Measurements from ENCODE around the gene CDK5RAP2. TPM values are rescaled to one million over a fixed set of nuclear protein-coding genes. Genes with fewer than 3 reads are reported as not detected.

Gene CDK5RAP2
- total RNA-seq, 1 experiment from 2014 or later: 56.4 TPM

GRCh38 chr9:120542701-120543490 lies 37.1 kb downstream of the CDK5RAP2 start:
- Histone ChIP-seq H4K91ac (ENCODE audit: insufficient read length, low read depth, low read length) (no peak overlapping the region), H3K4me1 (ENCODE audit: insufficient read depth, low read length) (no peaks in the 10 kb centered on the region), H2BK5ac (ENCODE audit: insufficient read length, low read length) (no peak overlapping the region), H3K79me1 (ENCODE audit: insufficient read depth, low read depth, low read length, poor library complexity, severe bottlenecking) (no peaks in the 10 kb centered on the region), H4K8ac (replicated peaks; ENCODE audit: insufficient read length, low read depth, low read length) (no peak overlapping the region), H3K18ac (ENCODE audit: insufficient read length, low read depth, low read length) (no peak overlapping the region), H3T11ph (ENCODE audit: low read length) (no peak overlapping the region), H3K27ac (ENCODE audit: insufficient read length, low read depth, low read length) (no peak overlapping the region), H2BK120ac (ENCODE audit: low read depth, low read length, poor library complexity, severe bottlenecking) (no peak overlapping the region), H3K4me2 (ENCODE audit: insufficient read depth, insufficient read length, low read length) (no peak overlapping the region), H2AFZ (ENCODE audit: low read length) (no peak overlapping the region), H2BK12ac (ENCODE audit: insufficient read length, low read depth, low read length) (no peak overlapping the region), H3K23ac (ENCODE audit: insufficient read length, low read depth, low read length) (no peak overlapping the region), H4K5ac (ENCODE audit: insufficient read length, low read depth, low read length) (no peak overlapping the region), H3K9ac (ENCODE audit: extremely low read depth, insufficient read length, low read length) (no peak overlapping the region), H2AK5ac (ENCODE audit: insufficient read length, low read length) (no peak overlapping the region), H3K27me3 (ENCODE audit: insufficient read depth, low read length) (no peaks in the 10 kb centered on the region), H3K14ac (ENCODE audit: insufficient read depth, low read length) (no peak overlapping the region), H3K79me2 (ENCODE audit: insufficient read depth, low read length) (no peaks in the 10 kb centered on the region), H4K20me1 (ENCODE audit: control insufficient read depth, insufficient read depth, insufficient read length) (no peaks in the 10 kb centered on the region), H2BK15ac (ENCODE audit: low read depth, low read length) (no peak overlapping the region), H2BK20ac (ENCODE audit: low read depth, low read length, poor library complexity, severe bottlenecking) (no peak overlapping the region), H3K4ac (ENCODE audit: low read depth, low read length) (no peak overlapping the region), H3K9me3 (ENCODE audit: control insufficient read depth, low read depth, low read length) (no peaks in the 10 kb centered on the region), H3K23me2 (ENCODE audit: insufficient read length, low read depth, low read length, poor library complexity, severe bottlenecking) (no peaks in the 10 kb centered on the region), H3K56ac (ENCODE audit: insufficient read length, low read depth, low read length) (no peak overlapping the region)
- Mint-ChIP-seq H3K36me3 (ENCODE audit: insufficient read depth in 1 of 3, low read depth in 3 of 3) (peaks cover 13 to 73% (median 62%) of the 10 kb centered on the region in 3 experiments; a peak in 6 of 7 replicates), H3K4me3 (no peak overlapping the region), H3K9me3 (no peaks in the 10 kb centered on the region), H3K27me3 (ENCODE audit: low read depth) (no peaks in the 10 kb centered on the region), H3K4me1 (peaks cover 6 to 8% of the 10 kb centered on the region in 2 experiments; a peak in 2 of 4 replicates), H3K27ac (no peak overlapping the region; a peak in 1 of 7 replicates)
- WGBS (ENCODE audit: extremely low coverage, insufficient read length, low lambda C conversion rate): no CpG with 5 or more reads among the region's 7 CpGs
- TF ChIP-seq, protein P1, sequence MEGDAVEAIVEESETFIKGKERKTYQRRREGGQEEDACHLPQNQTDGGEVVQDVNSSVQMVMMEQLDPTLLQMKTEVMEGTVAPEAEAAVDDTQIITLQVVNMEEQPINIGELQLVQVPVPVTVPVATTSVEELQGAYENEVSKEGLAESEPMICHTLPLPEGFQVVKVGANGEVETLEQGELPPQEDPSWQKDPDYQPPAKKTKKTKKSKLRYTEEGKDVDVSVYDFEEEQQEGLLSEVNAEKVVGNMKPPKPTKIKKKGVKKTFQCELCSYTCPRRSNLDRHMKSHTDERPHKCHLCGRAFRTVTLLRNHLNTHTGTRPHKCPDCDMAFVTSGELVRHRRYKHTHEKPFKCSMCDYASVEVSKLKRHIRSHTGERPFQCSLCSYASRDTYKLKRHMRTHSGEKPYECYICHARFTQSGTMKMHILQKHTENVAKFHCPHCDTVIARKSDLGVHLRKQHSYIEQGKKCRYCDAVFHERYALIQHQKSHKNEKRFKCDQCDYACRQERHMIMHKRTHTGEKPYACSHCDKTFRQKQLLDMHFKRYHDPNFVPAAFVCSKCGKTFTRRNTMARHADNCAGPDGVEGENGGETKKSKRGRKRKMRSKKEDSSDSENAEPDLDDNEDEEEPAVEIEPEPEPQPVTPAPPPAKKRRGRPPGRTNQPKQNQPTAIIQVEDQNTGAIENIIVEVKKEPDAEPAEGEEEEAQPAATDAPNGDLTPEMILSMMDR (conservative IDR thresholded peaks at IDR 0.05): no peak
- no peak for DNase-seq

Measured in H9 (cell line).